Measurements from ENCODE around the gene RBM3. TPM values are rescaled to one million over a fixed set of nuclear protein-coding genes. Genes with fewer than 3 reads are reported as not detected.

RBM3 gene
- total and polyA plus RNA-seq, 2 donors (not counting 1 experiment from before 2014, with no cell fraction given), result 200 to 291 TPM

DNA sequence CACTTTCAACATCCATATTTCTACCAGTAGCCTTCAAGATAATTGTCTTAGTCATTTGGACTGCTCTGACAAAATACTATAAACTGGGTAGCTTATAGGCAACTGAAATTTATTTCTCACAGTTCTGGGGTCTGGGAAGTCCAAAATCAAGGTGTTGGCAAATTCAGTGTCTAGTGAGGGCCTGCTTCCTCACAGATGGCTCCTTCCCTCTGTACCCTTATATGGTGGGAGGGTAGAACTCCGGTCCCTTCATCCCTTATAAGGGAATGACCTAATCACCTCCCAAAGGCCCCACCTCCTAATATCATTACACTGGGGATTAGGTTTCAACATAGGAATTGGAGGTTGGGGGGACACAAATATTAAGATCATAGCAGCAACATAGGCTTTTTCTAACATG, 42.1 kb upstream of the RBM3 start:
- no CpG with 5 or more reads among the region's 1 CpG for WGBS (ENCODE audit: insufficient coverage)
- Histone ChIP-seq H3K4me3 (ENCODE audit: control extremely low read depth in 1 of 5, extremely low read depth in 1 of 5, insufficient read depth in 1 of 5, low read depth in 2 of 5, low read length in 4 of 5) (no peak overlapping the region), H3K27ac (ENCODE audit: low read length in 2 of 2) (no peak overlapping the region), H3K9ac (ENCODE audit: low read length) (no peak overlapping the region), H3K36me3 (replicated peaks in 1 of 2; ENCODE audit: control extremely low read depth in 1 of 2, control insufficient read depth in 1 of 2, extremely low read depth in 1 of 2, insufficient read depth in 2 of 2, low read length in 1 of 2) (peaks cover 0 to 9% of the 10 kb centered on the region in 2 experiments), H3K4me1 (ENCODE audit: control insufficient read depth in 2 of 2, insufficient read depth in 2 of 2, low read length in 2 of 2) (no peaks in the 10 kb centered on the region), H3K27me3 (replicated peaks in 1 of 4; ENCODE audit: control extremely low read depth in 1 of 4, control insufficient read depth in 3 of 4, insufficient read depth in 4 of 4, low read length in 3 of 4) (no peaks in the 10 kb centered on the region), H4K20me1 (ENCODE audit: control insufficient read depth, insufficient read depth, low read length, poor library complexity, severe bottlenecking) (no peaks in the 10 kb centered on the region), H3K9me3 (ENCODE audit: control extremely low read depth in 1 of 3, control insufficient read depth in 2 of 3, insufficient read depth in 1 of 3, low read length in 2 of 3) (no peaks in the 10 kb centered on the region), H3K79me2 (ENCODE audit: control insufficient read depth, insufficient read depth, low read length) (no peaks in the 10 kb centered on the region), H3K4me2 (replicated peaks; ENCODE audit: low read depth, low read length, poor library complexity, severe bottlenecking) (no peak overlapping the region), H2AFZ (ENCODE audit: insufficient read depth, low read depth, low read length, poor library complexity, severe bottlenecking) (no peak overlapping the region)
- ATAC-seq (ENCODE audit: low read depth), result no peak
- Mint-ChIP-seq H3K27me3 (no peaks in the 10 kb centered on the region), H3K4me3 (no peak overlapping the region), H3K27ac (no peak overlapping the region), H3K4me1 (no peaks in the 10 kb centered on the region), H3K9me3 (ENCODE audit: insufficient read depth) (no peaks in the 10 kb centered on the region)
- DNase-seq, result no peak
- ChIA-PET CTCF (no interaction called here), POLR2A (no interaction called here)
- TF ChIP-seq, protein P1, sequence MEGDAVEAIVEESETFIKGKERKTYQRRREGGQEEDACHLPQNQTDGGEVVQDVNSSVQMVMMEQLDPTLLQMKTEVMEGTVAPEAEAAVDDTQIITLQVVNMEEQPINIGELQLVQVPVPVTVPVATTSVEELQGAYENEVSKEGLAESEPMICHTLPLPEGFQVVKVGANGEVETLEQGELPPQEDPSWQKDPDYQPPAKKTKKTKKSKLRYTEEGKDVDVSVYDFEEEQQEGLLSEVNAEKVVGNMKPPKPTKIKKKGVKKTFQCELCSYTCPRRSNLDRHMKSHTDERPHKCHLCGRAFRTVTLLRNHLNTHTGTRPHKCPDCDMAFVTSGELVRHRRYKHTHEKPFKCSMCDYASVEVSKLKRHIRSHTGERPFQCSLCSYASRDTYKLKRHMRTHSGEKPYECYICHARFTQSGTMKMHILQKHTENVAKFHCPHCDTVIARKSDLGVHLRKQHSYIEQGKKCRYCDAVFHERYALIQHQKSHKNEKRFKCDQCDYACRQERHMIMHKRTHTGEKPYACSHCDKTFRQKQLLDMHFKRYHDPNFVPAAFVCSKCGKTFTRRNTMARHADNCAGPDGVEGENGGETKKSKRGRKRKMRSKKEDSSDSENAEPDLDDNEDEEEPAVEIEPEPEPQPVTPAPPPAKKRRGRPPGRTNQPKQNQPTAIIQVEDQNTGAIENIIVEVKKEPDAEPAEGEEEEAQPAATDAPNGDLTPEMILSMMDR (IDR thresholded peaks at IDR 0.05), result no peak
- no peak for TF ChIP-seq EZH2 (IDR thresholded peaks at IDR 0.05; ENCODE audit: borderline replicate concordance, insufficient read depth, low read depth, low read length, poor library complexity, severe bottlenecking)
- intact Hi-C loops (cut with micrococcal nuclease), result no loop called here

DNA sequence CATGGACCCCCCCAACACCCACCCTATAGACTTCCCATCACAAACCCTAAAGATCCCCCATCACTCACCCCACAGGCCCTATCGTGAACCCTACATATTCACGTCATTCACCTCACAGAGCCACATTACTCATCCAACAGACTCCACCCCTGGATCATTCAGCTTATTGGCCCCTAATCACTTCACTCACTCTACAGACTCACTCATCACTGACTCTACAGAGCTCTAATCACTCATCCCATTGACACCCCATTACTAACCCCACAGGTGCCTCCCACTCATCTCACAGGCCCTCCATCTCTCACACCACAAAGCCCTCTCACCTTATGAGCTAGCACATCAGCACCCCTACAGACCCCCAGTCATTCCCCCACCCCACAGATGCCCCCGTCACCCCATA, 41.1 kb upstream of the RBM3 start:
- Mint-ChIP-seq H3K4me3 (no peak overlapping the region), H3K4me1 (no peaks in the 10 kb centered on the region), H3K27me3 (no peaks in the 10 kb centered on the region), H3K9me3 (ENCODE audit: insufficient read depth) (no peaks in the 10 kb centered on the region), H3K27ac (no peak overlapping the region)
- ATAC-seq (ENCODE audit: low read depth) (no peak), DNase-seq (no peak)
- no peaks in the 10 kb centered on the region for H3K9me3 ChIP-seq (ENCODE audit: control extremely low read depth in 1 of 3, control insufficient read depth in 2 of 3, insufficient read depth in 1 of 3, low read length in 2 of 3)
- TF ChIP-seq, protein P1 (IDR thresholded peaks at IDR 0.05), result no peak
- no peak for TF ChIP-seq EZH2 (IDR thresholded peaks at IDR 0.05; ENCODE audit: borderline replicate concordance, insufficient read depth, low read depth, low read length, poor library complexity, severe bottlenecking)
- no peaks in the 10 kb centered on the region for H3K27me3 ChIP-seq (replicated peaks in 1 of 4; ENCODE audit: control extremely low read depth in 1 of 4, control insufficient read depth in 3 of 4, insufficient read depth in 4 of 4, low read length in 3 of 4)
- H2AFZ ChIP-seq (ENCODE audit: insufficient read depth, low read depth, low read length, poor library complexity, severe bottlenecking), result no peak overlapping the region
- no peaks in the 10 kb centered on the region for H4K20me1 ChIP-seq (ENCODE audit: control insufficient read depth, insufficient read depth, low read length, poor library complexity, severe bottlenecking)
- CTCF ChIA-PET, result no interaction called here
- POLR2A ChIA-PET, result no interaction called here
- no peaks in the 10 kb centered on the region for H3K4me1 ChIP-seq (ENCODE audit: control insufficient read depth in 2 of 2, insufficient read depth in 2 of 2, low read length in 2 of 2)
- no peaks in the 10 kb centered on the region for H3K79me2 ChIP-seq (ENCODE audit: control insufficient read depth, insufficient read depth, low read length)
- intact Hi-C loops (cut with micrococcal nuclease), result no loop called here
- no peak overlapping the region for H3K27ac ChIP-seq (ENCODE audit: low read length in 2 of 2)
- no peak overlapping the region for H3K9ac ChIP-seq (ENCODE audit: low read length)
- H3K4me2 ChIP-seq (replicated peaks; ENCODE audit: low read depth, low read length, poor library complexity, severe bottlenecking), result no peak overlapping the region
- 92% methylated on average over 2 of the region's 3 CpGs for WGBS (ENCODE audit: insufficient coverage)
- no peak overlapping the region for H3K4me3 ChIP-seq (ENCODE audit: control extremely low read depth in 1 of 5, extremely low read depth in 1 of 5, insufficient read depth in 1 of 5, low read depth in 2 of 5, low read length in 4 of 5)
- H3K36me3 ChIP-seq (replicated peaks in 1 of 2; ENCODE audit: control extremely low read depth in 1 of 2, control insufficient read depth in 1 of 2, extremely low read depth in 1 of 2, insufficient read depth in 2 of 2, low read length in 1 of 2), result peaks cover 0 to 2% of the 10 kb centered on the region in 2 experiments

All from B cell (primary cell).